Vagina (tissue), 2 donors: ENCODE data around the gene APOL6. TPM values are rescaled to one million over a fixed set of nuclear protein-coding genes. Genes with fewer than 3 reads are reported as not detected.

Source experiments
- DNase-seq, 2 donors: peaks; one replicate each; pipeline ENCODE4 v3.0.0-alpha.2; 2017; ENCODE audit errors: extremely low spot score in 2 of 2
- H3K27ac ChIP-seq: fragments of 200-600 bp; sonication (generic); one replicate; pipeline ENCODE4 v1.5.1; 2019
- H3K27me3 ChIP-seq: fragments of 200-600 bp; sonication (generic); one replicate; pipeline ENCODE4 v1.5.1; 2019
- H3K36me3 ChIP-seq, 2 donors: fragments of 200-600 bp; sonication (generic); one replicate each; pipeline ENCODE4 v1.5.1; 2017 to 2019
- H3K4me1 ChIP-seq: fragments of 200-600 bp; sonication (generic); one replicate; pipeline ENCODE4 v1.5.1; 2019
- H3K4me3 ChIP-seq, 2 donors: fragments of 200-600 bp; sonication (generic); 1 replicate in 1 of 2; 2 replicates in 1 of 2; pipeline ENCODE4 v1.5.1; 2016 to 2019
- H3K9me3 ChIP-seq: fragments of 200-600 bp; sonication (generic); one replicate; pipeline ENCODE4 v1.5.1; 2019
- CTCF ChIP-seq, 3 experiments: fragments of 450-650 bp in 2 of 3; fragments of 200-600 bp in 1 of 3; sonication (generic) in 1 of 3; IDR thresholded peaks; one replicate each; pipeline ENCODE4 v1.5.1; 2017 to 2019; ENCODE audit warnings: antibody characterized with exemption in 3 of 3, mild to moderate bottlenecking in 2 of 3, moderate library complexity in 2 of 3
- POLR2A ChIP-seq, 2 donors: fragments of 450-650 bp; IDR thresholded peaks; one replicate each; pipeline ENCODE4 v1.6.1; 2017; ENCODE audit warnings: antibody characterized with exemption in 2 of 2, mild to moderate bottlenecking in 2 of 2, moderate library complexity in 2 of 2
- POLR2AphosphoS5 ChIP-seq, 2 donors: sonication (generic); formaldehyde crosslinking; IDR thresholded peaks; one replicate each; pipeline ENCODE4 v1.9.0; 2017; ENCODE audit warnings: antibody characterized with exemption in 2 of 2, mild to moderate bottlenecking in 2 of 2, low read depth in 1 of 2; ENCODE audit not compliant: insufficient read depth in 1 of 2
- intact Hi-C: fragments of 100-400 bp; cut with DNase I; formaldehyde crosslinking; loops from one replicate; pipeline ENCODE4 v1.15.1; 2023
- total RNA-seq: library from RNA; depleted of rRNA; stranded (reverse); fragments of >200 nt; gene quantifications from one replicate; pipeline ENCODE4 v1.2.3, GENCODE V29; 2016

The APOL6 gene
- total RNA-seq, 1 donor from 2014 or later, result 11.5 TPM

GRCh38 chr22:35712672-35713071 lies 64.4 kb downstream of the APOL6 start:
- TF ChIP-seq POLR2A (IDR thresholded peaks at IDR 0.05) (no peak), POLR2AphosphoS5 (IDR thresholded peaks at IDR 0.05; ENCODE audit: insufficient read depth in 1 of 2, low read depth in 1 of 2) (no peak), CTCF (IDR thresholded peaks at IDR 0.05) (no peak)
- no peak overlapping the region for H3K4me3 ChIP-seq
- no peaks in the 10 kb centered on the region for H3K9me3 ChIP-seq
- H3K27me3 ChIP-seq, result no peaks in the 10 kb centered on the region
- DNase-seq, result no peak
- no peak overlapping the region for H3K27ac ChIP-seq
- no peaks in the 10 kb centered on the region for H3K36me3 ChIP-seq
- intact Hi-C loops, result no loop called here
- H3K4me1 ChIP-seq, result no peaks in the 10 kb centered on the region

GRCh38 chr22:35717572-35717971 lies 69.3 kb downstream of the APOL6 start, which contains the start of gene APOL5:
Gene APOL5 (plus strand): TSS chr22:35717872. CDS start chr22:35717872, 0 bp downstream.
- no peak for DNase-seq
- Histone ChIP-seq H3K27me3 (no peaks in the 10 kb centered on the region), H3K27ac (no peak within 1 kb of the TSS), H3K4me1 (no peaks in the 10 kb centered on the region), H3K36me3 (no peaks in the 10 kb centered on the region), H3K4me3 (no peak within 1 kb of the TSS), H3K9me3 (no peaks in the 10 kb centered on the region)
- intact Hi-C loops, result no loop called here
- TF ChIP-seq POLR2A (IDR thresholded peaks at IDR 0.05) (no peak), CTCF (IDR thresholded peaks at IDR 0.05) (no peak), POLR2AphosphoS5 (IDR thresholded peaks at IDR 0.05; ENCODE audit: insufficient read depth in 1 of 2, low read depth in 1 of 2) (no peak)

Other genes with a start within 250 kb of the APOL6 start
- gene MCM5, start 248.3 kb upstream of the APOL6 start, total RNA-seq, result 17.9 TPM
- gene RASD2, start 107.6 kb upstream of the APOL6 start, total RNA-seq, result 2.0 TPM
- not detected for gene MB, start 31.1 kb upstream of the APOL6 start, total RNA-seq
- not detected for gene APOL5, start 69.4 kb downstream of the APOL6 start, total RNA-seq